Brain microvascular endothelial cell (primary cell): ENCODE results near the gene BEST4.

Experiments
- DNase-seq: peaks from one replicate; pipeline ENCODE4 v3.0.0-alpha.2; 2020
- H3K27ac ChIP-seq: fragments of 250-450 bp; sonication (Bioruptor Pico); 2 replicates; pipeline ENCODE4 v1.5.1; 2020; ENCODE audit warnings: mild to moderate bottlenecking, moderate library complexity
- H3K27me3 ChIP-seq: fragments of 250-450 bp; sonication (Bioruptor Pico); replicated peaks from 2 replicates; pipeline ENCODE4 v1.5.1; 2020; ENCODE audit warnings: mild to moderate bottlenecking
- H3K36me3 ChIP-seq: fragments of 250-450 bp; sonication (Bioruptor Pico); replicated peaks from 2 replicates; pipeline ENCODE4 v1.5.1; 2020; ENCODE audit warnings: mild to moderate bottlenecking
- H3K4me3 ChIP-seq: 2 replicates; pipeline ENCODE4 v1.5.1; 2011; ENCODE audit warnings: low read depth, mild to moderate bottlenecking, control low read depth, low read length, moderate library complexity
- CTCF ChIP-seq: IDR thresholded peaks from 2 replicates; pipeline ENCODE4 v1.5.1; 2011; ENCODE audit warnings: low read depth, mild to moderate bottlenecking, moderate library complexity, low read length, control low read depth, inconsistent platforms; ENCODE audit errors: missing control alignments
- in situ Hi-C: cut with HindIII; loops from 2 replicates; pipeline ENCODE4 v1.10.0; 2017; ENCODE audit warnings: low sequenced_read_pairs, low pct_ligation_motif_present

The BEST4 gene

GRCh38 chr1:44735992-44736391, 52.0 kb downstream of the BEST4 start:
- in situ Hi-C loops = no loop called here
- DNase-seq = no peak
- TF ChIP-seq CTCF = no peak
- no peak overlapping the region for H3K4me3 ChIP-seq
- H3K36me3 ChIP-seq = no peaks in the 10 kb centered on the region
- no peak overlapping the region for H3K27ac ChIP-seq
- no peaks in the 10 kb centered on the region for H3K27me3 ChIP-seq

GRCh38 chr1:44733784-44734183, 54.2 kb downstream of the BEST4 start:
- no peak overlapping the region for H3K4me3 ChIP-seq
- H3K27ac ChIP-seq = no peak overlapping the region
- H3K27me3 ChIP-seq = no peaks in the 10 kb centered on the region
- no peaks in the 10 kb centered on the region for H3K36me3 ChIP-seq
- TF ChIP-seq CTCF = no peak
- DNase-seq = no peak
- in situ Hi-C loops = no loop called here
